KMS-11 (cell line): ENCODE results near the gene PDLIM1.
"Not testable (repeated sequence)": the region's sequence is repeated elsewhere in the genome, so short reads cannot be mapped to it uniquely, and the experiment has no call there.

Experiments used
- H2AFZ ChIP-seq: fragments of 200-600 bp; sonication (generic); 2 replicates; pipeline ENCODE4 v1.6.1; 2016; ENCODE audit warnings: antibody characterized with exemption, mixed run types, low read depth
- H3K27ac ChIP-seq: fragments of 200-600 bp; sonication (generic); 2 replicates; pipeline ENCODE4 v1.6.1; 2016; ENCODE audit warnings: mild to moderate bottlenecking, mixed run types
- H3K27me3 ChIP-seq: fragments of 200-600 bp; sonication (generic); 2 replicates; pipeline ENCODE4 v1.6.1; 2017; ENCODE audit warnings: mild to moderate bottlenecking, low read depth, mixed run types, moderate library complexity; ENCODE audit not compliant: insufficient read depth
- H3K36me3 ChIP-seq: fragments of 200-600 bp; sonication (generic); 2 replicates; pipeline ENCODE4 v1.6.1; 2017; ENCODE audit warnings: mild to moderate bottlenecking, mixed run types; ENCODE audit not compliant: insufficient read depth
- H3K4me1 ChIP-seq: fragments of 200-600 bp; sonication (generic); 2 replicates; pipeline ENCODE4 v1.6.1; 2016; ENCODE audit warnings: mild to moderate bottlenecking, low read depth, mixed run types; ENCODE audit not compliant: poor library complexity, severe bottlenecking
- H3K4me2 ChIP-seq: fragments of 200-600 bp; sonication (generic); 2 replicates; pipeline ENCODE4 v1.7.0; 2016; ENCODE audit warnings: mild to moderate bottlenecking, mixed run types
- H3K4me3 ChIP-seq: fragments of 200-600 bp; sonication (generic); IDR thresholded peaks from 2 replicates; pipeline ENCODE4 v1.6.1; 2017; ENCODE audit warnings: low read depth, low read length, mixed read lengths; ENCODE audit not compliant: insufficient read depth
- H3K79me2 ChIP-seq: fragments of 200-600 bp; sonication (generic); 2 replicates; pipeline ENCODE4 v1.6.1; 2016; ENCODE audit warnings: low read depth, mixed run types; ENCODE audit not compliant: insufficient read depth
- H3K9ac ChIP-seq: fragments of 200-600 bp; sonication (generic); 2 replicates; pipeline ENCODE4 v1.6.1; 2016; ENCODE audit warnings: mild to moderate bottlenecking, mixed run types
- H4K20me1 ChIP-seq: fragments of 200-600 bp; sonication (generic); 2 replicates; pipeline ENCODE4 v1.6.1; 2016; ENCODE audit warnings: mild to moderate bottlenecking, mixed run types; ENCODE audit not compliant: insufficient read depth
- TF ChIP-seq, protein P1 (sequence below): fragments of 200-600 bp; sonication (generic); conservative IDR thresholded peaks from 2 replicates; pipeline ENCODE4 v1.6.1; 2017; ENCODE audit warnings: low read depth, mild to moderate bottlenecking, antibody characterized with exemption, low read length, moderate library complexity, mixed read lengths

The PDLIM1 gene

DNA sequence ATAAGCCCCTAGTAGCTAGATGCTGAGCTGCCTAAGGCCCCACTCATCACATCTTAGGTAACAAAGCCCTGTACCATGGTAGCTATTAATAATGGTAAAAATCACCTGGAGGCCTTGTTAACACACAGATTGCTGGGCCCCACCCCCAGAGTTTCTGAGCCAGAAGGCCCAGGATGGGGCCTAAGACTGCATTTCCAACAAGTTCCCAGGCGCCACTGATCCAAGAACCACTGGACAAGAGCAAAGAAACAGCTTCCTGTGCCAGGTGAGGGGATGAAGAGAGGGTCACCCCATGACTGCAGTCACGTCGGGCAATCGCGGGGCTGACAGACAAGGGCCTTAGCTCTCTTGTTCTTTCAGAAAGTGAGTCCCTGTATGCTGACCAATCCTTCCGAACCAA, 50.0 kb downstream of the PDLIM1 start:
- H3K4me2 ChIP-seq: peak overlapping the region; percentile 56; the same call in 1 of the 2 replicates
- H3K79me2 ChIP-seq: no peaks in the 10 kb centered on the region
- no peak overlapping the region for H3K27ac ChIP-seq
- H3K4me1 ChIP-seq: peaks cover 69% of the 10 kb centered on the region
- H3K4me3 ChIP-seq: no peak overlapping the region
- H3K36me3 ChIP-seq: no peaks in the 10 kb centered on the region
- no peaks in the 10 kb centered on the region for H3K27me3 ChIP-seq
- TF ChIP-seq, protein P1, sequence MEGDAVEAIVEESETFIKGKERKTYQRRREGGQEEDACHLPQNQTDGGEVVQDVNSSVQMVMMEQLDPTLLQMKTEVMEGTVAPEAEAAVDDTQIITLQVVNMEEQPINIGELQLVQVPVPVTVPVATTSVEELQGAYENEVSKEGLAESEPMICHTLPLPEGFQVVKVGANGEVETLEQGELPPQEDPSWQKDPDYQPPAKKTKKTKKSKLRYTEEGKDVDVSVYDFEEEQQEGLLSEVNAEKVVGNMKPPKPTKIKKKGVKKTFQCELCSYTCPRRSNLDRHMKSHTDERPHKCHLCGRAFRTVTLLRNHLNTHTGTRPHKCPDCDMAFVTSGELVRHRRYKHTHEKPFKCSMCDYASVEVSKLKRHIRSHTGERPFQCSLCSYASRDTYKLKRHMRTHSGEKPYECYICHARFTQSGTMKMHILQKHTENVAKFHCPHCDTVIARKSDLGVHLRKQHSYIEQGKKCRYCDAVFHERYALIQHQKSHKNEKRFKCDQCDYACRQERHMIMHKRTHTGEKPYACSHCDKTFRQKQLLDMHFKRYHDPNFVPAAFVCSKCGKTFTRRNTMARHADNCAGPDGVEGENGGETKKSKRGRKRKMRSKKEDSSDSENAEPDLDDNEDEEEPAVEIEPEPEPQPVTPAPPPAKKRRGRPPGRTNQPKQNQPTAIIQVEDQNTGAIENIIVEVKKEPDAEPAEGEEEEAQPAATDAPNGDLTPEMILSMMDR: no peak
- H2AFZ ChIP-seq: no peak overlapping the region
- no peak overlapping the region for H3K9ac ChIP-seq
- 0 out of 2 replicates have a peak, but pooled peaks cover 2% of the 10 kb centered on the region for H4K20me1 ChIP-seq

DNA sequence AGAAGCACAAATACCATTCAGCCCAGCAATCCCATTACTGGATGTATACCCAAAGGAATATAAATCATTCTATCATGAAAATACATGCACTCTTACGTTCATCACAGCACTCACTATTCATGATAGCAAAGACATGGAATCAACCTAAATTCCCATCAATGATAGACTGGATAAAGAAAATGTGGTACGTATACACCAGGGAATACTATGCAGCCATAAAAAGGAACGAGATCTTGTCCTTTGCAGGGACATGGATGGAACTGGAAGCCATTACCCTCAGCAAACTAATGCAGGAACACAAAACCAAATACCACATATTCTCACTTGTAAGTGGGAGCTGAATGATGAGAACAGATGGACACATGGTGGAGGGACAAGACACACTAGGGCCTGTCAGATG, 50.7 kb downstream of the PDLIM1 start:
- not testable (repeated sequence) for H3K4me2 ChIP-seq, H3K79me2 ChIP-seq, H4K20me1 ChIP-seq, H2AFZ ChIP-seq, H3K4me3 ChIP-seq, H3K27ac ChIP-seq, H3K9ac ChIP-seq, H3K36me3 ChIP-seq, H3K27me3 ChIP-seq
- H3K4me1 ChIP-seq: peaks cover 66% of the 10 kb centered on the region

DNA sequence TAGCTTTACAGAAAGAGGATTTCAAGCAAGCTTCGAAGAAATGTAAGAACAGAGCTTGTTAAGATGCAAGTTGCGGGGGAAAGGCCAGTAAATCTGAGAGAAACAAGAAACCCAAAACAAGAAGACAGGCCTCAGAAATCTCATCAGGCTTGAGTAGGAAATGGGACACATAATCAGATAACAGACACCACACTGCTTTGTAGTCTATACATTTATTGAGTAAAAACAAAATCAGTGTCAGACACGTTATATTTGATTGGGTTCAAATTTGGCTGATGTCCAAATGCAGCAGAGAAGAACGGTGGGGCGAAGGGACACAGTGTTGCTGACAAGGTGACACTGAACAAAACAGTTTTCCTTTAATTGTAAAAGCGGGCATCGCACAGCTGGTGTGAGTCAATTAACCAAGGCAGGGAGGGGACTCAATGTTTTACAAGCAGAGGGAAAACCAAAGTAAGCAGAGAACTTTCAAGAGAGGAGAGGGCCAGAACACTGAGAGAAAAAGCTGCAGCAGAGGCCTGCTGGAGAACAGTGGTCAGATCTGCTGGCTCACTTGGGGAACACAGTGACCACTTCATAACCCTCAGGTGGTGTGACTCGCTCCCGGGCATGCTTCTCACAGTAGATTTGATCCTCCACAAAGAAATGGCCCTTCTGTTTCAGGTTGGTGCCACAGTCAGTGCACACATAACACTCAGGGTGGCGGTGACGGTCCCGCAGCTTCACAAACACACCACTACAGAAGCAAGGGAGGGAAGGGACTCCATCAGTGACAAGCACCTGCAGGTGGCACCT, 53.2 kb downstream of the PDLIM1 start:
- Histone ChIP-seq H3K9ac (no peak overlapping the region), H3K4me1 (peaks cover 40% of the 10 kb centered on the region), H4K20me1 (0 out of 2 replicates have a peak, but pooled peaks cover under 1% of the 10 kb centered on the region), H3K36me3 (no peaks in the 10 kb centered on the region), H3K4me2 (no peak overlapping the region), H3K79me2 (no peaks in the 10 kb centered on the region), H2AFZ (no peak overlapping the region), H3K27me3 (no peaks in the 10 kb centered on the region), H3K4me3 (no peak overlapping the region), H3K27ac (no peak overlapping the region)
- TF ChIP-seq, protein P1: no peak

DNA sequence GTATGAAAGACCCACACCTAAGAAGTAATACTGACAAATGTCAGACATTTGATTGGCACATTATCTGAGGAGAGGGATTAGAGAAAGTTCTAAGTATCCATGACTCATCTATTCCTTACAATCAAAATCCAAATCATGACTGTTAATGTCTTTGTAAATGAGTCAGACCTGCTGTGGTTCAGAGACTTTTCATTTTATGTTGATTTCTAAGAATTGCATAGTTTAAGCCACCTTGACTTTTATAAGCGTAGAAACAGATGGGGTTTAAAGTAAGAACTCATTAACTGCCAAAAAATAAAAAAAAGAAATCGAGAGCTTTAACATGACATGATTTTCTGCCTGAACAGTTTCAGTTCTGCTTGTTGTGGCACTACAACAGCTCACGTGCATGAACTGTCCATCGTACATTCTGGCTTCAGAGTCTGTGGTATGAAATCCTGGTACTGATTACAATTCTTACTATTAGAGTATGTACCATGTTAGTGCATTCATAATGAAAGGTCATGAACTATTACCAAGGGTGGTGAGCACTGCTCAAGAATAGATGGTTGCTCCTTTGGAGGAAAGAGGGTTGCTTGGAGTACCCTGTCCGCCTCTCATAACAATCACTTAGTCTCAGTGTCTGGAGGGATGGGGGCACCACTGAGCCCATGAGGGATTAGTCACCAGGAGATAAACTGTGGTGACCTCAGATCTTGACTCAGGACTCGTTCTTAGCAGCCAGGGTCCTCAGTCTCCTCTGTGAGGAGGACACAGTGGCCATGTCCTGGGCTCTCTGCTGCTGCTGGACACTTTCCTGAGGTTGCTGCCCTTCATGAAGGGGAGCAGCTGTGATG, 54.5 kb downstream of the PDLIM1 start:
- Histone ChIP-seq H2AFZ (no peak overlapping the region), H3K27ac (peak overlapping the region; percentile 20; the same call in 1 of the 2 replicates), H3K4me2 (peak overlapping the region; percentile 26; the same call in 1 of the 2 replicates), H4K20me1 (no peaks in the 10 kb centered on the region), H3K4me1 (peaks cover 28% of the 10 kb centered on the region), H3K4me3 (no peak overlapping the region), H3K27me3 (no peaks in the 10 kb centered on the region), H3K9ac (no peak overlapping the region), H3K79me2 (no peaks in the 10 kb centered on the region), H3K36me3 (no peaks in the 10 kb centered on the region)
- TF ChIP-seq, protein P1: no peak
